H9 (cell line): ENCODE data around the gene THRB. TPM values are rescaled to one million over a fixed set of nuclear protein-coding genes. Genes with fewer than 3 reads are reported as not detected.

Experiments
- DNase-seq: peaks from one replicate; pipeline ENCODE4 v3.0.0-alpha.2; 2017
- H2AFZ ChIP-seq: one replicate; pipeline ENCODE4 v1.6.1; 2013; ENCODE audit warnings: mild to moderate bottlenecking, low read length, control low read depth, moderate library complexity
- H2AK5ac ChIP-seq: 2 replicates; pipeline ENCODE4 v1.6.1; 2013; ENCODE audit warnings: low read length, control low read depth, mixed read lengths; ENCODE audit not compliant: insufficient read length
- H2BK120ac ChIP-seq: one replicate; pipeline ENCODE4 v1.6.1; 2013; ENCODE audit warnings: low read depth, mild to moderate bottlenecking, low read length, control low read depth, inconsistent platforms; ENCODE audit not compliant: poor library complexity, severe bottlenecking
- H2BK12ac ChIP-seq: 2 replicates; pipeline ENCODE4 v1.6.1; 2013; ENCODE audit warnings: low read length, control low read depth, mixed read lengths, low read depth; ENCODE audit not compliant: insufficient read length
- H2BK15ac ChIP-seq: 2 replicates; pipeline ENCODE4 v1.6.1; 2013; ENCODE audit warnings: low read depth, low read length, control low read depth
- H2BK20ac ChIP-seq: one replicate; pipeline ENCODE4 v1.6.1; 2013; ENCODE audit warnings: low read depth, mild to moderate bottlenecking, low read length, control low read depth, inconsistent platforms; ENCODE audit not compliant: poor library complexity, severe bottlenecking
- H2BK5ac ChIP-seq: 2 replicates; pipeline ENCODE4 v1.6.1; 2013; ENCODE audit warnings: low read length, control low read depth, mixed read lengths; ENCODE audit not compliant: insufficient read length
- H3K14ac ChIP-seq: 2 replicates; pipeline ENCODE4 v1.6.1; 2013; ENCODE audit warnings: low read length, control low read depth; ENCODE audit not compliant: insufficient read depth
- H3K18ac ChIP-seq: 2 replicates; pipeline ENCODE4 v1.6.1; 2013; ENCODE audit warnings: low read depth, mild to moderate bottlenecking, mixed read lengths, low read length, control low read depth; ENCODE audit not compliant: insufficient read length
- H3K23ac ChIP-seq: 2 replicates; pipeline ENCODE4 v1.6.1; 2013; ENCODE audit warnings: low read length, control low read depth, mixed read lengths, low read depth; ENCODE audit not compliant: insufficient read length
- H3K23me2 ChIP-seq: 2 replicates; pipeline ENCODE4 v1.6.1; 2013; ENCODE audit warnings: low read depth, mild to moderate bottlenecking, mixed read lengths, low read length, control low read depth; ENCODE audit not compliant: insufficient read length, poor library complexity, severe bottlenecking
- H3K27ac ChIP-seq: 2 replicates; pipeline ENCODE4 v1.5.1; 2013; ENCODE audit warnings: low read length, control low read depth, mixed read lengths, low read depth; ENCODE audit not compliant: insufficient read length
- H3K27me3 ChIP-seq: 2 replicates; pipeline ENCODE4 v1.6.1; 2013; ENCODE audit warnings: low read length, control low read depth, inconsistent platforms; ENCODE audit not compliant: insufficient read depth
- H3K4ac ChIP-seq: 2 replicates; pipeline ENCODE4 v1.6.1; 2013; ENCODE audit warnings: low read depth, mild to moderate bottlenecking, control low read depth, inconsistent platforms, low read length, moderate library complexity
- H3K4me1 ChIP-seq: 2 replicates; pipeline ENCODE4 v1.6.1; 2013; ENCODE audit warnings: low read length, control low read depth, inconsistent platforms; ENCODE audit not compliant: insufficient read depth
- H3K4me2 ChIP-seq: 2 replicates; pipeline ENCODE4 v1.6.1; 2013; ENCODE audit warnings: low read length, control low read depth, mixed read lengths; ENCODE audit not compliant: insufficient read length, insufficient read depth
- H3K56ac ChIP-seq: 2 replicates; pipeline ENCODE4 v1.6.1; 2013; ENCODE audit warnings: low read depth, mild to moderate bottlenecking, mixed read lengths, low read length, control low read depth; ENCODE audit not compliant: insufficient read length
- H3K79me1 ChIP-seq: 2 replicates; pipeline ENCODE4 v1.6.1; 2013; ENCODE audit warnings: low read depth, mild to moderate bottlenecking, moderate library complexity, low read length, control low read depth, inconsistent platforms; ENCODE audit not compliant: insufficient read depth, poor library complexity, severe bottlenecking
- H3K79me2 ChIP-seq: 2 replicates; pipeline ENCODE4 v1.6.1; 2013; ENCODE audit warnings: low read length, control low read depth, inconsistent platforms; ENCODE audit not compliant: insufficient read depth
- H3K9ac ChIP-seq: 2 replicates; pipeline ENCODE4 v1.6.1; 2013; ENCODE audit warnings: low read length, control low read depth, mixed read lengths; ENCODE audit not compliant: insufficient read length; ENCODE audit errors: extremely low read depth
- H3K9me3 ChIP-seq: one replicate; pipeline ENCODE4 v1.6.1; 2013; ENCODE audit warnings: low read depth, low read length, inconsistent platforms; ENCODE audit not compliant: control insufficient read depth
- H3T11ph ChIP-seq: one replicate; pipeline ENCODE4 v1.6.1; 2013; ENCODE audit warnings: mild to moderate bottlenecking, low read length, control low read depth, inconsistent platforms
- H4K20me1 ChIP-seq: one replicate; pipeline ENCODE4 v1.6.1; 2013; ENCODE audit not compliant: control insufficient read depth, insufficient read length, insufficient read depth
- H4K5ac ChIP-seq: 2 replicates; pipeline ENCODE4 v1.6.1; 2013; ENCODE audit warnings: low read depth, mild to moderate bottlenecking, mixed read lengths, low read length, control low read depth; ENCODE audit not compliant: insufficient read length
- H4K8ac ChIP-seq: replicated peaks from 2 replicates; pipeline ENCODE4 v1.6.1; 2013; ENCODE audit warnings: low read length, control low read depth, mixed read lengths, low read depth; ENCODE audit not compliant: insufficient read length
- H4K91ac ChIP-seq: 2 replicates; pipeline ENCODE4 v1.6.1; 2013; ENCODE audit warnings: low read depth, mild to moderate bottlenecking, moderate library complexity, mixed read lengths, low read length, control low read depth; ENCODE audit not compliant: insufficient read length
- H3K27ac Mint-ChIP-seq, 3 experiments: 2 replicates in 2 of 3; 3 replicates in 1 of 3; pipeline ENCODE4 v1.8.0; 2020 to 2021; ENCODE audit warnings: mixed read lengths in 3 of 3, mild to moderate bottlenecking in 1 of 3, moderate library complexity in 1 of 3
- H3K27me3 Mint-ChIP-seq: 2 replicates; pipeline ENCODE4 v1.8.0; 2021; ENCODE audit warnings: low read depth, mild to moderate bottlenecking, moderate library complexity, mixed read lengths
- H3K36me3 Mint-ChIP-seq, 3 experiments: 2 replicates in 2 of 3; 3 replicates in 1 of 3; pipeline ENCODE4 v1.8.0; 2020 to 2021; ENCODE audit warnings: low read depth in 3 of 3, mixed read lengths in 3 of 3; ENCODE audit not compliant: insufficient read depth in 1 of 3
- H3K4me1 Mint-ChIP-seq, 2 experiments: 2 replicates each; pipeline ENCODE4 v1.8.0; 2020; ENCODE audit warnings: mixed read lengths in 2 of 2
- H3K4me3 Mint-ChIP-seq, 2 experiments: 2 replicates in 1 of 2; 3 replicates in 1 of 2; pipeline ENCODE4 v1.8.0; 2020 to 2021; ENCODE audit warnings: mild to moderate bottlenecking in 2 of 2, mixed read lengths in 2 of 2, moderate library complexity in 1 of 2
- H3K9me3 Mint-ChIP-seq, 2 experiments: 2 replicates in 1 of 2; 3 replicates in 1 of 2; pipeline ENCODE4 v1.8.0; 2020; ENCODE audit warnings: mild to moderate bottlenecking in 2 of 2, mixed read lengths in 2 of 2, moderate library complexity in 1 of 2
- CTCF ChIP-seq: fragments of 200-600 bp; sonication (generic); conservative IDR thresholded peaks from 3 replicates; pipeline ENCODE4 v1.8.0; 2021; ENCODE audit warnings: antibody characterized with exemption, mild to moderate bottlenecking
- WGBS: extraction: QIAGEN DNeasy Blood & Tissue Kit; methylation state at CpG from one replicate; pipeline ENCODE4 v1.1.7; 2013; ENCODE audit warnings: missing lambda C conversion rate, low lambda C conversion rate, mixed read lengths; ENCODE audit not compliant: insufficient read length; ENCODE audit errors: extremely low coverage; 5-methylcytosine and 5-hydroxymethylcytosine counted together
- total RNA-seq: library from RNA; stranded (reverse); gene quantifications from 2 replicates; pipeline ENCODE4 v1.2.1, GENCODE V29; 2021

THRB gene
- total RNA-seq, 1 experiment from 2014 or later = 8.6 TPM

- no peak overlapping the region for H3K23ac ChIP-seq
- H3K27me3 ChIP-seq = peaks cover 2% of the 10 kb centered on the region; the same call in 1 of the 2 replicates
- no peak overlapping the region for H2BK120ac ChIP-seq
- Mint-ChIP-seq H3K4me1 (peaks cover 27 to 31% of the 10 kb centered on the region in 2 experiments), H3K36me3 (peaks cover 0 to 5% (median 0%) of the 10 kb centered on the region in 3 experiments; a peak in 1 of 7 replicates), H3K9me3 (peaks cover 0 to 5% of the 10 kb centered on the region in 2 experiments; a peak in 2 of 5 replicates), H3K27me3 (peaks cover 47% of the 10 kb centered on the region), H3K4me3 (no peak overlapping the region), H3K27ac (no peak overlapping the region)
- no peaks in the 10 kb centered on the region for H3K79me1 ChIP-seq
- H2BK12ac ChIP-seq = no peak overlapping the region
- H3K14ac ChIP-seq = no peak overlapping the region
- no peak overlapping the region for H3K56ac ChIP-seq
- no peak overlapping the region for H2AK5ac ChIP-seq
- no peak overlapping the region for H3K4me2 ChIP-seq
- H3K9ac ChIP-seq = no peak overlapping the region
- WGBS = no CpG with 5 or more reads among the region's 2 CpGs
- no peak overlapping the region for H2BK15ac ChIP-seq
- H2BK20ac ChIP-seq = no peak overlapping the region
- H3K27ac ChIP-seq = no peak overlapping the region
- H3K79me2 ChIP-seq = no peaks in the 10 kb centered on the region
- no peaks in the 10 kb centered on the region for H4K20me1 ChIP-seq
- no peak overlapping the region for H3K4ac ChIP-seq
- H3K23me2 ChIP-seq = no peaks in the 10 kb centered on the region
- H4K5ac ChIP-seq = no peak overlapping the region
- no peak for TF ChIP-seq CTCF
- no peak overlapping the region for H3K18ac ChIP-seq
- no peak overlapping the region for H4K91ac ChIP-seq
- no peak overlapping the region for H2BK5ac ChIP-seq
- H3K4me1 ChIP-seq = peaks cover 2% of the 10 kb centered on the region; the same call in 1 of the 2 replicates
- H2AFZ ChIP-seq = no peak overlapping the region
- no peaks in the 10 kb centered on the region for H3K9me3 ChIP-seq
- no peak overlapping the region for H4K8ac ChIP-seq
- DNase-seq = no peak
- no peak overlapping the region for H3T11ph ChIP-seq
Measured at GRCh38 chr3:24394754-24395153, 99.9 kb downstream of the THRB start.
